Ectodermal cell (in vitro differentiated cells): ENCODE results near the gene CEBPB.
"Not testable (repeated sequence)": the region's sequence is repeated elsewhere in the genome, so short reads cannot be mapped to it uniquely, and the experiment has no call there.

ENCODE experiments used
- H3K27ac ChIP-seq: 2 replicates; pipeline ENCODE4 v1.7.0; 2013; ENCODE audit warnings: mild to moderate bottlenecking, low read depth, low read length; ENCODE audit not compliant: insufficient read depth, poor library complexity, severe bottlenecking
- H3K27me3 ChIP-seq: 2 replicates; pipeline ENCODE4 v1.7.0; 2013; ENCODE audit warnings: mild to moderate bottlenecking, low read length; ENCODE audit not compliant: insufficient read depth, control insufficient read depth, poor library complexity, severe bottlenecking
- H3K36me3 ChIP-seq: one replicate; pipeline ENCODE4 v1.7.0; 2013; ENCODE audit warnings: low read length; ENCODE audit not compliant: control insufficient read depth, insufficient read depth
- H3K4me1 ChIP-seq: one replicate; pipeline ENCODE4 v1.7.0; 2013; ENCODE audit warnings: low read length; ENCODE audit not compliant: control insufficient read depth, insufficient read depth
- H3K4me3 ChIP-seq: 2 replicates; pipeline ENCODE4 v1.7.0; 2013; ENCODE audit warnings: low read depth, low read length, control low read depth; ENCODE audit not compliant: insufficient read depth
- H3K9me3 ChIP-seq: 2 replicates; pipeline ENCODE4 v1.7.0; 2013; ENCODE audit warnings: mild to moderate bottlenecking, low read length, moderate library complexity; ENCODE audit not compliant: control insufficient read depth
- WGBS, 2 experiments: methylation state at CpG; one replicate each; pipeline ENCODE4 v1.1.7; 2013; ENCODE audit warnings: missing lambda C conversion rate in 2 of 2; 5-methylcytosine and 5-hydroxymethylcytosine counted together

Gene CEBPB

GRCh38 chr20:50200482-50201104, 10.0 kb downstream of the CEBPB start:
- no peaks in the 10 kb centered on the region for H3K9me3 ChIP-seq
- H3K4me3 ChIP-seq, result no peak overlapping the region
- H3K27ac ChIP-seq, result no peak overlapping the region
- no peaks in the 10 kb centered on the region for H3K4me1 ChIP-seq
- no peaks in the 10 kb centered on the region for H3K27me3 ChIP-seq
- WGBS, 2 experiments, result 87 to 92% methylated on average over 6 of the region's 6 CpGs
- H3K36me3 ChIP-seq, result no peaks in the 10 kb centered on the region

DNA sequence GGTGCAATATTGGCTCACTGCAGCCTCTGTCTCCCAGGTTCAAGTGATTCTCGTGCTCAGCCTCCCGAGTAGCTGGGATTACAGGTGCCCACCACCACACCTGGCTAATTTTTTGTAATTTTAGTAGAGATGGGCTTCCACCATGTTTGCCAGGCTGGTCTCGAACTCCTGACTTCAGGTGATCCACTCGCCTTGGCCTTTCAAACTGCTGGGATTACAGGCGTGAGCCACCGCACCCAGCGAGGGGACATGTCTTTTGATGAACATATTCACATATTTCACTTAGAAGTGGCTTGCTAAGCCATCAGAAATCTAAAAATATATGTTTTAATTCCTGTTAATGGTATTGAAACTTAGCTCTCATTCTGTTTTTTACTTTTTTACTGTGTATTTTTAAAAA, 11.1 kb downstream of the CEBPB start:
- 88 to 97% methylated on average over 7 of the region's 7 CpGs for WGBS, 2 experiments
- H3K27ac ChIP-seq, H3K9me3 ChIP-seq, H3K4me1 ChIP-seq, H3K36me3 ChIP-seq, H3K4me3 ChIP-seq, H3K27me3 ChIP-seq: not testable (repeated sequence)

DNA sequence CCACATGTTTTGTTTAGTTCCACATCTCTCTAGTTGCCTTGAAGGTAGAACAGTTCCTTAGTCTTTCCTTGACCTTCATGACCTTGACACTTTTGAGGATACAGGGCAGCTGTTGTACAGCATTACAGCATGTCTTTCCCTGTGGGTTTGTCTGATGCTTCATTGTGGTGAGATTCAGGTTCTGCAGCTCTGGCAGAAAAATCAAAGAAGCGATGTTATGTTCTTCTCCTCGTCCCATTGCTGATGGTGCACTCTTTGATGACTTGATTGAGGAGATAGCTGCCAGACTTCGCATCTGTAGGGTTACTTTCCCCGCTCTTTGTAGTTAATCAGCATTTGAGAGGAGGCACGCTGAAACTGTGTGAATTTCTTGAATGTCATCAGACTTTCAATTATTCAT, 12.0 kb downstream of the CEBPB start:
- Histone ChIP-seq H3K27ac (no peak overlapping the region), H3K4me1 (no peaks in the 10 kb centered on the region), H3K27me3 (no peaks in the 10 kb centered on the region), H3K36me3 (no peaks in the 10 kb centered on the region), H3K9me3 (no peaks in the 10 kb centered on the region), H3K4me3 (no peak overlapping the region)
- 94 to 96% methylated on average over 4 to 5 of the region's 5 CpGs for WGBS, 2 experiments

- WGBS, 2 experiments, result 93 to 99% methylated on average over 5 of the region's 5 CpGs
- Histone ChIP-seq H3K9me3 (no peaks in the 10 kb centered on the region), H3K27me3 (no peaks in the 10 kb centered on the region), H3K36me3 (no peaks in the 10 kb centered on the region), H3K27ac (no peak overlapping the region), H3K4me3 (no peak overlapping the region), H3K4me1 (no peaks in the 10 kb centered on the region)
Measured at GRCh38 chr20:50203951-50204937, 13.6 kb downstream of the CEBPB start.

DNA sequence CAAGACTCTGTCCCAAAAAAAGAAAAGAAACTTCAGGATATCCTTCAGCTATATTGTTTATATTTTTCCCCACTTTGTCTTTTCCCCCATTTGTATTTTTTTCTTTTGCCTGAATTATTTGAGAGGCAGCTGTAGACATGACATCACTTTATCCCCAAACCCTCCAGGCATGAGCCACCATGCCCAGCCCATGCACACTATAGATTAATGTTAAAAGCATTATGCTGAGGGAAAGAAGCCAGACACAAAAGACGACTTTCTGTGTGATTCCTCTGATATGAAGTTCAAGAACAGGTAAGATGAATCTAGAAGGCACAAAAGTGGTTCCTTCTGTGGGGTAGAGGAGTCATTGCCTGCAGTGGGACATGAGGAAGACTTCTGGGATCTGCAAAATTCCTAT, 16.4 kb downstream of the CEBPB start:
- Histone ChIP-seq H3K9me3 (no peaks in the 10 kb centered on the region), H3K4me3 (no peak overlapping the region), H3K36me3 (no peaks in the 10 kb centered on the region), H3K27me3 (no peaks in the 10 kb centered on the region), H3K27ac (no peak overlapping the region), H3K4me1 (no peaks in the 10 kb centered on the region)
- 81 to 92% methylated on average over 1 of the region's 1 CpG for WGBS, 2 experiments

DNA sequence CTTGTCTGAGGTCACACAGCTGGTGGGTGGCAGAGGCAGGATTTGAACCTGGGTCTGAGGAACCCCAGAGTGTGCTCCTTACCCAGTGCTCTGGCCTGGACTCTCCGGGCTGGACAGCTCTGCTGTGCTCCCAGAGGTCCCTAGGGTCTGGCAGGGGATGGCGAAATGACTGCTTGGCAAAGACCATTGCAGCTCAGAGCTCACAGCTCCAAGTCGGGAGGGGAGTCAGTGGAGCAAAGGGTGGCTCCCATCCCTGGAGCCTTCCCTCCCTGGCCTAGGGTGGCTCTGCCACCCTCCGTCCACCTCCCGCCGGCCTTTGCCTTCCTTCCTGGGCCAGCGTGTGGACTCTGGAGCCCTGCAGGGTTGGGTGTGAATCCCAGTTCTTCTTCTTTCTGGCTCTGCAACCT, 17.5 kb downstream of the CEBPB start:
- Histone ChIP-seq H3K27ac (no peak overlapping the region), H3K27me3 (no peaks in the 10 kb centered on the region), H3K9me3 (no peaks in the 10 kb centered on the region), H3K4me3 (no peak overlapping the region), H3K4me1 (no peaks in the 10 kb centered on the region), H3K36me3 (no peaks in the 10 kb centered on the region)
- 88 to 91% methylated on average over 7 of the region's 7 CpGs for WGBS, 2 experiments

DNA sequence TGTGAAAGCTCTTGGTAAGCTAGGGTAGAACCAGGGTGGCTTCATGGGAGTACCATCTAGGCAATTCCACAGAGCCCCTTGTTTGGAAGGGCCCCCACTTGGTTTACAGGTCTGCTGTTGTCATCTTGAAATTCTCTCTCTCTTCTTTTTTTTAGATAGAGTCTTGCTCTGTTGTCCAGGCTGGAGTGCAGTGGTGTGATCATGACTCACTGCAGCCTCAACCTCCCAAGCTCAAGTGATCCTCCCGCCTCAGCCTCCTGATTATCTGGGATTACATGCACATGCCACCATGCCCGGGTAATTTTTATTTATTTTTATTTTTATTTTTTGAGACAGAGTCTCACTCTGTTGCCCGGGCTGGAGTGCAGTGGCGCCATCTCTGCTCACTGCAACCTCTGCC, 18.2 kb downstream of the CEBPB start:
- 87 to 93% methylated on average over 4 of the region's 4 CpGs for WGBS, 2 experiments
- H3K4me1 ChIP-seq, H3K27me3 ChIP-seq: not testable (repeated sequence)

DNA sequence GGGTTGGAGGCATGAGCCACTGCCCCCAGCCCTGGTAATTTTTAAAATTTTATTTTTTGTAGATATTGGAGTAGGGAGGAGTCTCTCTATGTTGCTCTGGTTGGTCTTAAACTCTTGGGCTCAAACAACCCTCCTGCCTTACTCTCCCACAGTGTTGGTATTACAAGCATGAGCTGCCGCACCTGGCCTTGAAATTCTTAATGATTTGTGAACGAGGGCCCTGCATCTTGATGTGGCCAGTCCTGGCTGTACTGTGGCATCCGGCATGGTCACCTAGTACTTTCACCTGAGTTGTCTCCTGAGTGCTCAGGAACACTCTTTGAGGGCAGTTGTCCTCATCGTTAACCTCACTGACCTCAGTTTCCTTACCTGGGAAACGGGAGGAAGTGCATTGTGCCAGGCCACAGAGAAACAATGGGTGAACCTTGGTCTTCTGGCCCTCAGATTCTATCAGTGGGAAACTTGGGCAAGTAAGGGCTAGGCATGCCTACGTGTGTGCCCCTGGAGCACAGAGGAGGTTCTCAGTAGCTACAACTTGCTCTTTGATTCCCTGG, 19.5 kb downstream of the CEBPB start:
- H3K4me3 ChIP-seq, result no peak overlapping the region
- no peaks in the 10 kb centered on the region for H3K36me3 ChIP-seq
- no peaks in the 10 kb centered on the region for H3K9me3 ChIP-seq
- no peaks in the 10 kb centered on the region for H3K4me1 ChIP-seq
- no peak overlapping the region for H3K27ac ChIP-seq
- 89 to 93% methylated on average over 6 of the region's 6 CpGs for WGBS, 2 experiments
- no peaks in the 10 kb centered on the region for H3K27me3 ChIP-seq

More for the DNA sequence above, 18.2 kb downstream of the CEBPB start:
- H3K9me3 ChIP-seq, H3K36me3 ChIP-seq, H3K27ac ChIP-seq, H3K4me3 ChIP-seq: not testable (repeated sequence)

DNA sequence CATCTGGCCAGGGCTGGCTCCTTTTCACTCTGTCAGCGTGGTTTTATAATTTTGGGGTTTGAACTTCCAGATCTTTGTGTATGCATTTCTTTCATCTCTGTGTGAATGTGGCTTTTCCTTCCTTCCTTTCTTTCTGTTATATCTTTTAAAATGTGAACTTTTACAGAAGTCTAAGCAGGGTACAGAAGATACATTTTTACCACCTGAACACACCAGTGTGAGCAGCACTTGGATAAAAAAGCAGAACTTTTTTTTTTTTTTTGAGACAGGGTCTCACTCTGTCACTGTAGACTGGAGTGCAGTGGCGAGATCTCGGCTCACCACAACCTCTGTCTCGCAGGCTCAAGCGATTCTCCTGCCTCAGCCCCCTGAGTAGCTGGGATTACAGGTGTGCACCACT, 20.5 kb downstream of the CEBPB start:
- Histone ChIP-seq H3K36me3 (no peaks in the 10 kb centered on the region), H3K4me1 (no peaks in the 10 kb centered on the region), H3K27me3 (no peaks in the 10 kb centered on the region), H3K9me3 (no peaks in the 10 kb centered on the region), H3K27ac (no peak overlapping the region), H3K4me3 (no peak overlapping the region)
- WGBS, 2 experiments, result 91 to 95% methylated on average over 5 of the region's 5 CpGs

DNA sequence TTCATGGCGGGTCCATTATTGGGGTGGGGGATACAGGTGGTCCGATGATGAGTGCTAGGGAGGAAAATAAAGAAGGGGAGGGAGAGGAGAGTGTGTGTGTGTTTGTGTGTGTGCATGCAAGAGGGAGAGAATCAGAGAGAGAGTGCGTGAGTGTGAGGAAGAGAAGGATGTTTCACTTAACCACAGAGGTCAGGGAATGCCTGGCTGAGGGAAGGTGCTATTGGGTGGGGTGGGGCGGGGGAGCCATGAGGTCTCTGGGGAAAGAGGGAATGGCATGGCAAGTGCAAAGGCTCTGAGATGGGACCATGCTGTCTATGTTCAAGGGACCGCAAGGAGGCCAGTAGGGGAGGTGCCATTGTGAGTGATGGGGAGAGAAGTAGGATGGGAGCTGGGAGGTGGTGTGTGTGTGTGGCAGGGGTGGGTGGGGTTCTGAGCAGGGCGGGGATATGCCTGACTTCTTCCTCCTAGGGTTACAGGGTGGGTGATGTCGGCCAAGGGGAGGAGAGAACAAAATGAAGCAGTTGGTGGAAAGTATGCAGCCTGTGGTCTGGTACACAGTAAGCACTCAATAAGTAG, 23.0 kb downstream of the CEBPB start:
- H3K27ac ChIP-seq, result no peak overlapping the region
- H3K9me3 ChIP-seq, result no peaks in the 10 kb centered on the region
- no peak overlapping the region for H3K4me3 ChIP-seq
- H3K36me3 ChIP-seq, result no peaks in the 10 kb centered on the region
- no peaks in the 10 kb centered on the region for H3K4me1 ChIP-seq
- 75 to 79% methylated on average over 7 of the region's 7 CpGs for WGBS, 2 experiments
- no peaks in the 10 kb centered on the region for H3K27me3 ChIP-seq
